GM15510 (cell line): ENCODE measurements around the gene TTC39B.

Experiments used
- POLR2A ChIP-seq: IDR thresholded peaks from 3 replicates; pipeline ENCODE4 v1.6.1; 2011; ENCODE audit warnings: borderline replicate concordance; ENCODE audit not compliant: insufficient read length; ENCODE audit errors: extremely low read depth

Gene TTC39B

DNA sequence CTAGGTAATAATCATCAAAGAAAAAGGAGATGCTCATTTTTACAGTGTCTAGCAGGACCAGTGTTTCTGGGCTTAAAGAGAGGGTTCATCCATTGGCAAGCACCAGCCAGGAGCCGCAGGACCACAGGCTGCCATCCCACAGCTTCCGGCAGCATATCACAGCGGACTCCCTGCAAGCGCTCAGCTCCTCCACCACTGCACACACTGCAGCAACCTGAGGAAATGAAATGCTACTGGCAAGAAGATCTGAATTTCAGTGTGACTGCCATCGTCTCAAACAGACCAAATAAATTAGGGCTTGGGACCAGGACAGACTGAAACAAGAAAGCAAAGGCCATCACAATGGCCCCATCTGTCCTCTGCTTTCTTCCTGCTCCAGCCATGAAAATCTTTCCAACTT is 114.2 kb downstream of the TTC39B start:
- no peak for TF ChIP-seq POLR2A

DNA sequence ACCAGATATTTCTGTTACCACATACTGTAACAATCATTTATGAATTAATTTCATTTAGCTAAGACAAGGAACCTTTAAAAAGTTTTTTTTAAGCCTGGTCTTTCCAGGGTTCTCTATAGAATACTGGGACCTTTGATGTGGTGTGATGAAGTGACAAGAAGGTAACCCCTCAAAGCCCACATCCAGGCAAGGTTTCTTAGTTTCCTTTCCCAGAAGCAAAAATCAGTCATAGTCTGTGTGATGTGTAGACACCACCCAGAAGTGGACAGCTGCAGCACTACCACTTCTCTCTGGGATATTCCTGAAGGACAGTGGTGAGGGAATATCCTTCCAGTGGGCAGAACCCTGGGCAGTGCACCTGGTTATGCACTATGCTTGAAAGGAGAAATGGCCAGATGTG is 115.6 kb downstream of the TTC39B start:
- TF ChIP-seq POLR2A: no peak

DNA sequence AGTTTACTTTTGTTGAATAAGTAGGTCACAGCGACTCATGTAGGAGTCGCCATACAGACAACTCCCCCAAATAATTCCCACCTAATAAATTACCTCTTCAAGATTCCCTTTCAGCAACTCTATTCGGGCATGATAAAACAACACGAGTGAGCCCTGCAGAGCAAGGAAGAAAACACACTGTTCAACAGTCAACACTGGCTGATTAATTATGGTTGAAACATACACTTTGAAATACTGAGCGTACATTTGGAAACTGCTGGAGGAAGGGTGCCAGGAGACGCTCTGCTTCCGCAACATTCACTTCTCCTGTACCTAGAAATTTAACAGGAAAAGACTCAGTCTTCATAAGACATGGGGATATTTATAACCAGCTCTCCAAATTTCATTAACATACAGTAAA is 117.5 kb downstream of the TTC39B start:
- no peak for TF ChIP-seq POLR2A

GRCh38 chr9:15187589-15187988 is 119.4 kb downstream of the TTC39B start:
- TF ChIP-seq POLR2A: no peak

DNA sequence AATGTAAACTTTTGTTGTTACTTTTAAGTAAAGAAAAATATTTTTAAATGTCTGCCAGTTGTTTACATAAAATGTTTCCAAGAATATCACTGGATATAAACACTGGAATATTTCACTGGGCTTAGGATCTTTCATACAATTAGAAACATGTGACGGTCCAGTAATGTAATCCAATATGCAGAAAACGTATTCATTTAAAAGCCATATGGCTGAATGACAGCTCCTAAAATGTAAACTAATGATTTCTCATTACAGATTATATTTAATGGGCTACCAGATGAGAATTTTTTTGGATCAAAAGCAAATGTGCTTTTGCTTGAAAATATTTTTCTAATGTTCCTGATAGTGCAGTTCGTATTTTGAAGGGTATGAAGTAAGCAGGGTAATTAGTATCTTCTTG is 124.3 kb downstream of the TTC39B start:
- no peak for TF ChIP-seq POLR2A

- TF ChIP-seq POLR2A: no peak
Observed at GRCh38 chr9:15182101-15182551, 124.9 kb downstream of the TTC39B start.

GRCh38 chr9:15180124-15180523 is 126.9 kb downstream of the TTC39B start:
- TF ChIP-seq POLR2A: no peak

DNA sequence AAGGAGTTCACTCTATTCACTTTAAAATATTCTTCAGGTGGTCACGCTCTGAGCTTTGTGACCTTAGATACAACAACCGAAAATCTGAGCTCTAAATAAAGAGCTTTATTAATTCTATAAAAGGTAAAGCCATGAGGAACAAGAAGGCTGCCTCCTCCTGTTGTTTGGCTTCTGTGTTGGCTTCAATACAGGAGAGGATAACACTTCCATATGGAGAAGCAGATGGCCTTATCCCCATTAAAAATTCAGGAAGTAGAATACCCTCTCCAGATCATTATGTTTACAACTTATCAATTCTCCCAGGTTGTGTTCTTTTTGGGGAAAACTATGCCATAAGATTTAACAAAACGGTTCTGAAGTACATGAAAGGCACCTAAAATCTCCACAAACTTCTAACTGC is 128.4 kb downstream of the TTC39B start:
- no peak for TF ChIP-seq POLR2A

GRCh38 chr9:15176836-15177235 is 130.2 kb downstream of the TTC39B start:
- no peak for TF ChIP-seq POLR2A

DNA sequence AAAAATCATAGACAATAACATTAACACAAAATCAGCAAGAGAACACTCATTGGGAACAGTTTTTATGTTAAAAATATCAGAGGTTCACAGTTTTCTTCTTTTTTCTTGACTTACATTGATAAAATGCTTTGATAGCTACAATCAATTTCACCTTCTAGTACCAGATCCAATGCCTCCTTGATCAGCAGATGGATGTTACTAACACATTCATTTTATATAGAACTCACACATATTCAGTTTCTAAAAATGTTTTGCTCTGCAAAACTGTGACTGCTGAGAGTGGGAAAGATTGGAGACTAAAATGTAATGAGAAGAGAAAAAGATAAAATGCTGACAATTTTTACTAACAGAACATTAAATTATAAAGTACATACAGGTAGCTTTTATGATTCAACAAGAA is 143.1 kb downstream of the TTC39B start:
- TF ChIP-seq POLR2A: no peak

DNA sequence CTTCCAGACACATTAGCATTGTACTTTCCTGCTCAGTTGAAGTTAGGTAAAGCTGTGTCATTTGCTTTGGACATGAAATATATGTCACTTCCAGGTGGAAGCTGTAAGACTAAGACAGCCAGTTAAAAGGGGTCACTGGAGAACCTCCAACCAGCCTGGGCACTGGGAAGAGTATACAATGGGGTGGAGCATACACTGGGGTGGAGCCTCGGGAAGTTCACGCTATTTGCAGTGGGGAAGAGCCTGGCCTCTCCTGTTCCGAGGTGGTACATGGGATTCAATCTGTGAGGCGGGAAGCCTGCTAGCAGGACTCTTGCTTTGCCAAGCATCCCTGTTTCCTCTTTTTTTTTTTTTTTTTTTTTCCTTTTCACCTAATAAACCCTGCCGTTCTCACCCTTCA is 145.3 kb downstream of the TTC39B start:
- no peak for TF ChIP-seq POLR2A

GRCh38 chr9:15160673-15161072 is 146.3 kb downstream of the TTC39B start:
- TF ChIP-seq POLR2A: no peak

DNA sequence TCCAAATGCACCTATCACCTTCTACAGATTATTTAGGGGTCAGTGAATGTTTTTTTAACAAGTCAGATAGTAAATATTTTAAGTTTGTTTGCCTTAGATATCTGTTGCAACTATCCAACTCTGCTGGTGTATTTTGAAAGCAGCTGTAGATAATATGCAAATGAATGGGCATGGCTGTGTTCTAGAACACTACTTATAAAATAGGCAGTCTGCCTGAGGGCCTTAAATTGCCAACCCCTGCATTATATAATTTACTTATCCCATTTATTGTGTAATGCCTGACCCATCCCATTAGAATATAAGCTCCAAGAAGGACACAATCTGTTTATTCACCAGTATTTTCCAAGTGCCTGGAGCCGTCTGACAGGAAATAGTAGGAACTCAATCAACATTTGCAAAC is 149.0 kb downstream of the TTC39B start:
- TF ChIP-seq POLR2A: no peak

- TF ChIP-seq POLR2A: no peak
Observed at GRCh38 chr9:15157381-15157780, 149.6 kb downstream of the TTC39B start.

- no peak for TF ChIP-seq POLR2A
Observed at GRCh38 chr9:15156241-15156640, 150.8 kb downstream of the TTC39B start.

- TF ChIP-seq POLR2A: no peak
Observed at GRCh38 chr9:15155826-15156225, 151.2 kb downstream of the TTC39B start.

DNA sequence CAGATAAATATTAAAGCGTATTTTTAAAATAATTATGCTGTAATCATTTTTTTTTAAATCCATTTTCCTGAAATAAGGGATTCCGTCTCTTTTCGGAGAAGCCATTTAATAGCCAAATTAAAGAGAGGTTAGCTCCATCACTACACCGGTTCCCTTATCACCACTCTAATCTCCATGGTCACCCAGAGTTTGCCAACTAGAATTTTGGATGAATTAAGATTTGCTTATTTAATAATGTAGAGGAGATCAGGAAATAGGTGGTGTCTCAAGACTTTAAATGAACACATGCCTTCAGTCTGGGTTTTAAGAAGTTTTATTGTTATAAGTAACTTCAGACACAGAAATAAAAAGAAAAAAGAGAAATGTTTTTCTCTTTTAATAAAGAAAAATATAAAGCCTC is 151.7 kb downstream of the TTC39B start:
- TF ChIP-seq POLR2A: no peak

- no peak for TF ChIP-seq POLR2A
Observed at GRCh38 chr9:15154677-15155076, 152.3 kb downstream of the TTC39B start.

DNA sequence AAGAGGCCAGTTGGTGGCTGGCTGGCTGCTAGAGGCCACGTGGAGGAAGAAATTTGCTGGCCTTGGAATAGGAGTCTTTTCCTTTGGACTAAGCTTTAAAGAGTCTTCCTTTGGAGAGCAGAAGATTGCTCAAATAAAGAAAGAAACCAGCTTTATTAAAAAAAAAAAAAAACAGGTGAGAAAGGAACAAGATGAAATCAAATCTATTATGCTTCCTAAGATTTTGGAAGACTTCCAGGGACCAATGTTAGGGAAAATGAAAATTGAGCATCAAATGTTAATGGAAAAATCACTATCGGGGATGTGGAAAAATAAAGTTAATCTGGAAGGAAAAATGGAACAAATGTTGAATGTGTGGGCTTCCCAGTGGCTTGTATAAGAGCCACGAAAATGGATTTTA is 153.1 kb downstream of the TTC39B start:
- TF ChIP-seq POLR2A: no peak

DNA sequence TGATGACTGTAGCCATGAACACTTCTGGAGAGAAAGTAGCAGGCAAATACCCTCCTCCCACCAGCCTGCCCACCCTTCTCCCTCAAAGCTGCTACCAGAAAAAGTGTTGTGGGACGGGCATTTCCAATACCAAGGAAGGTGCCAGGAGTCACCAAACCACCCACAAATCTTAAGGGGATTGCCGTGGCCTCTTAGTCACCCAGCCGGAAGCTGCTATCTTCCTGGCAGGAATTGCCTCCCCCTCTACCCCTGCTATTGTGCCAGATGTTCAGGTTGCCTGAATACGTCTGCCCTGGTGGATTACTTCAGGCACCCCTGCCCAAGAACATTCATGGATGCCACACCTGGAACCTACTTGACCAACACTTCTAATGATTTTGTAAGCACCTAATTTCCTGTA is 156.1 kb downstream of the TTC39B start:
- no peak for TF ChIP-seq POLR2A
